HG02981 (cell line): ENCODE measurements around the gene HPSE2.
"Not testable (repeated sequence)": the region's sequence is repeated elsewhere in the genome, so short reads cannot be mapped to it uniquely, and the experiment has no call there.

Experiments
- ATAC-seq: cut with Tn5 transposase; IDR thresholded peaks from one replicate; pipeline ENCODE4 v1.9.1; 2021; ENCODE audit warnings: mild to moderate bottlenecking, moderate library complexity; ENCODE audit not compliant: unreplicated experiment

Gene HPSE2

GRCh38 chr10:98582363-98582762, 653.3 kb downstream of the HPSE2 start:
- ATAC-seq = no peak

GRCh38 chr10:98577578-98577977, 658.1 kb downstream of the HPSE2 start:
- no peak for ATAC-seq

GRCh38 chr10:98577168-98577567, 658.5 kb downstream of the HPSE2 start:
- ATAC-seq = no peak

- no peak for ATAC-seq
Observed at GRCh38 chr10:98576096-98576495, 659.6 kb downstream of the HPSE2 start.

GRCh38 chr10:98572594-98572993, 663.1 kb downstream of the HPSE2 start:
- ATAC-seq = no peak

- no peak for ATAC-seq
Observed at GRCh38 chr10:98570834-98571233, 664.8 kb downstream of the HPSE2 start.

GRCh38 chr10:98569853-98570252, 665.8 kb downstream of the HPSE2 start:
- no peak for ATAC-seq

GRCh38 chr10:98568551-98568950, 667.1 kb downstream of the HPSE2 start:
- ATAC-seq = no peak

GRCh38 chr10:98567391-98568133, 668.1 kb downstream of the HPSE2 start:
- no peak for ATAC-seq

- no peak for ATAC-seq
Observed at GRCh38 chr10:98563811-98564210, 671.8 kb downstream of the HPSE2 start.

GRCh38 chr10:98560565-98560964, 675.1 kb downstream of the HPSE2 start:
- no peak for ATAC-seq

- no peak for ATAC-seq
Observed at GRCh38 chr10:98556061-98556460, 679.6 kb downstream of the HPSE2 start.

- no peak for ATAC-seq
Observed at GRCh38 chr10:98555021-98555619, 680.5 kb downstream of the HPSE2 start.

GRCh38 chr10:98541561-98541960, 694.1 kb downstream of the HPSE2 start:
- not testable (repeated sequence) for ATAC-seq

- no peak for ATAC-seq
Observed at GRCh38 chr10:98539578-98539977, 696.1 kb downstream of the HPSE2 start.

GRCh38 chr10:98538472-98538871, 697.2 kb downstream of the HPSE2 start:
- no peak for ATAC-seq

GRCh38 chr10:98536551-98536950, 699.1 kb downstream of the HPSE2 start:
- no peak for ATAC-seq

- no peak for ATAC-seq
Observed at GRCh38 chr10:98533746-98534445, 701.8 kb downstream of the HPSE2 start.

- no peak for ATAC-seq
Observed at GRCh38 chr10:98533241-98533640, 702.4 kb downstream of the HPSE2 start.

- ATAC-seq = no peak
Observed at GRCh38 chr10:98528805-98529183, 706.9 kb downstream of the HPSE2 start.

- no peak for ATAC-seq
Observed at GRCh38 chr10:98528166-98528804, 707.4 kb downstream of the HPSE2 start.

- no peak for ATAC-seq
Observed at GRCh38 chr10:98525969-98526368, 709.7 kb downstream of the HPSE2 start.
